ENCODE measurements around the gene KIR3DL1.

DNA sequence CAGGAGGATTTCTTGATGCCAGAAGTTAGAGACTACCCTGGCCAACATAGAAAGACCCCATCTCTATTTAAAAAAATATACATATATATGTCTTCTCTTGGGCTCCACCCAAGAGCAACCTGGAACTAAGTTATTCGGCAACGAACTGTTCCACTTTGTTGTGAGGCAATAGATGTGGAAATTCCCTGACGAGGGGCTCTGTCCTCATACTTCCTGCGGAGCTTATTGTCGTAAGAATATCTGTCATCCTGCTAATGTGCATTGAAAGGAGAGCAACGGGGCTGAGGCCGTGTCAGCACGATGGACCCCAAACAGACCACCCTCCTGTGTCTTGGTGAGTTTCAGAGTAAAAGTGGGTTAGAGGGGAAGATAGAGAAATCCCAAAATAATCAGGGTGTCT lies 57.7 kb downstream of the KIR3DL1 start, which contains the start of gene FCAR:
- TF ChIP-seq CTCF (IDR thresholded peaks at IDR 0.05) (no peak), POLR2A (IDR thresholded peaks at IDR 0.05) (no peak)
